Endometrial microvascular endothelial cells (primary cell): ENCODE results near the gene EIF5. TPM values are rescaled to one million over a fixed set of nuclear protein-coding genes. Genes with fewer than 3 reads are reported as not detected.

Experiments
- in situ Hi-C: cut with HindIII; loops from 2 replicates; pipeline ENCODE4 v1.10.0; 2017; ENCODE audit warnings: low sequenced_read_pairs, low pct_unique_long_range_greater_than_20kb; ENCODE audit errors: inconsistent ontology term
- total RNA-seq: library from RNA; depleted of rRNA; stranded (reverse); fragments of >200 nt; gene quantifications from one replicate; pipeline ENCODE4 v1.2.3, GENCODE V29; 2015; ENCODE audit errors: inconsistent ontology term

Gene EIF5
- total RNA-seq, 1 donor from 2014 or later = 278 TPM

DNA sequence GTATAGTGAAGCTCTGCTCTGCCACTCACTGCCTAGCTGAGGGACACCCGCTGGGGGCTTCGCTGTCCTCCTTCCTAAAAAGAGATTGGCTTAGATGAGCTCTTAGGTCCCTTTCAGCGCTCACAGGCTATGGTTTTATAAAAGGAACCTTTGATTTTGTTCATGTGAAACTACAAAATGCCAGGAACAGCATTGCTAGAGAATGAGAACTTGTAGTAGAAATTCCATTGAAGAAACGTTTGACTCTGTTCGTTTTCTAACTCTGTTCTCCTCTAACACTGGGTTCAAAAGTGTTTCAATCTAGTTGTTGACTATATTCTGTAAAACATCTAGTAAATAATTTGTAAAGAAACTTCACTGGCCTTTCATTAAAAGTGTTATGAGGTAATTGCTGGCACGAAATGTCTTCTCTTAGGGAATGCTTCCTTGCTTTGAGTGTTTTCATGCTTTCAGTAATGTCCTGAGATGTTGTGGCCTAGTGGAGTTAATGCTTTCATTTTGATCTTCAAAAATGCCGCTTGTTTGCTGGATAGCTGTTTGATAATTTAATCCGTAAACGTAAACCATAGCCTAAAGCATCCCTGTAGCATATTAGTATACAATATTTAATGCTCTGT, 52.8 kb downstream of the EIF5 start:
- in situ Hi-C loops = no loop called here

DNA sequence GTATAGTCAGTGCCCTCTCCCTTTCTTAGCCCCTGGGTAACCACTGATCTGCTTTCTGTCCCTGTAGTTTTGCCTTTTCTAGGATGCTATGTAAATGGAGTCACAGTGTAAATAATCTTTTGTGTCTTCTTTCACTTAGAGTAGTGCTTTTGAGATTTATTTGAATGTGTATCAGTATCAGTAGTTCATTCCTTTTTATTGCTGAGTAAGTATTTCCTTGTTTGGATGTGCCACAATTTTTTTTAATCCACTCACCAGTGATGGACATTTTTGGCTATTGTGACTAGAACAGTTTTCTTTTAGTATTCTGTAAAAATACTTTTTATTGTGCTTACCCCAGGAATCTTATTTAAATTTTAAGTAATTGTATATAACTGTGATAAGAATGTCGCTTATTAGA, 54.6 kb downstream of the EIF5 start:
- in situ Hi-C loops = no loop called here

- in situ Hi-C loops = no loop called here
Measured at GRCh38 chr14:103390605-103391004, 56.6 kb downstream of the EIF5 start.

- in situ Hi-C loops = no loop called here
Measured at GRCh38 chr14:103391048-103391447, 57.0 kb downstream of the EIF5 start.

GRCh38 chr14:103392106-103392505, 58.1 kb downstream of the EIF5 start:
- in situ Hi-C loops = no loop called here

DNA sequence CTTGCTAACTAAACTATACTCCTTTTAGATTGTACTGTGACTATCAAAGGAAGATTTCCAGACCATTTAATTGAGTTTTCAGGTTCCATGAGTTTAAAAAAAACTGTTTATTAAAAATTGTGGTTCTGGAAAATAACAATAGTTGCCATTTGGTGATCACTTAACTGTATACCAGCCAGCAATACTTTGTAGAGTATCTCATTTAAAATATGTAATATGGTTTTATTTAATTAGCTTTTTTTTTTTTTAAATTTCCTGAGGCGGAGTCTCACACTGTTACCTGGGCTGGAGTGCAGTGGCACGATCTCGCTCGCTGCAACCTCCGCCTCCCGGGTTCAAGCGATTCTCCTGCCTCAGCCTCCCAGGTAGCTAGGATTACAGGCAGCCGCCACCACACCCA, 58.5 kb downstream of the EIF5 start:
- in situ Hi-C loops = no loop called here

DNA sequence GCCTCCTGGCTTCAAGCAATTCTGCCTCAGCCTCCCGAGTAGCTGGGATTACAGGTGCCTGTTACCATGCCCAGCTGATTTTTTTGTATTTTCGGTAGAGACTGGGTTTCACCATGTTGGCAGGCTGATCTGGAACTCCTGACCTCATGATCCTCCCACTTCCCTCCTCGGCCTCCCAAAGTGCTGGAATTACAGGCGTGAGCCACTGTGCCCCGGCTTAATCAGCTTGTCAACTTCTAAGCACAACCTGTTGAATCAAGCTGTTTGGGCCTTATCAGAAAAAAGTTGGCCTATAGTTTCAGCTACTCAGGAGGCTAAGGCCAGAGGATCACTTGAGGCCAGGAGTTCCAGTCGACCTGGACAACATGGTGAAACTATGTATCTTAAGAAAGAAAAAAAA, 59.0 kb downstream of the EIF5 start:
- in situ Hi-C loops = no loop called here

DNA sequence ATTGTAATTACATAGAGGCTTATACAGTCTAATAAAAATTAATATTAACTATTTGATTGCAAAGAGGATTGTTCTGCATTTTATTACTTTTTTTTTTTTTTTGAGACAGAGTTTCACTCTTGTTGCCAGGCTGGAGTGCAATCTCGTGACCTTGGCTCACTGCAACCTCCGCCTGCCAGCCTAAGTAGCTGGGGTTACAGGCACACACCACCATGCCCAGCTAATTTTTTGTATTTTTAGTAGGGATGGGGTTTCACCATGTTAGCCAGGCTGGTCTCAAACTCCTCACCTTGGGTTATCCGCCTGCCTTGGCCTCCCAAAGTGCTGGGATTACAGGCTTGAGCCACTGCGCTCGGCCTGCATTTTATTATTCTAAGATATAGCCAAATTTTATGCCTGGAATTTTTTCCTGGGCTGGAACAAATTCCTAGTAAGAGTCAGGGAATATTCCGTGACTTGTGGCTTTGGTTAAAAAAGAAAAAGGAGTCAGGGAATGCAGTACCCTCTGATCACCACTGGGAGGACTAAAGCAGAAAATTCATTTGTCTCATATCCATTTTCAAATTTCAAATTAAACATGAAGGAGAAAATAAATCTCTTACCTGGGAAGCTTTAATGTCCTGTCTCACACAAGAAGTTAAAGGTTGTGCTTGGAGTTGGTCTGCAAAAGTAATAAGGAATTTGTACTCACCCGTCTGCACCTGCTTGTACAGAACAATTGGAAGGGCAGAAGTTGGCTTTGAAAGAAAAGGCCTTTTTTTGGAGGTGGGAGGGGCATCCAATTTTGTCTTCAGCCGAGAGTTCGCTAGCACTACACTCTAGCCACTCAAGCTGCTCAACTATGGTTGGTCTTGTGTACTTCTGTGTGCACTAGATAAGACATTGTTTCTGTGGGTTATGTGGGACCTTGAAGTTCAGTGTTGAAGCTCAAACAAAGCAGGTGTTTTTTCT, 59.9 kb downstream of the EIF5 start:
- in situ Hi-C loops = no loop called here

Other genes with a start within 250 kb of the EIF5 start
- gene EXOC3L4, start 239.5 kb upstream of the EIF5 start, total RNA-seq = not detected
- gene TNFAIP2, start 210.8 kb upstream of the EIF5 start, total RNA-seq = 46.3 TPM
- gene MARK3, start 51.2 kb downstream of the EIF5 start, total RNA-seq = 61.6 TPM
- gene CKB, start 188.6 kb downstream of the EIF5 start, total RNA-seq = not detected
- 10.3 TPM for gene TRMT61A, start 195.0 kb downstream of the EIF5 start, total RNA-seq
- gene BAG5, start 228.4 kb downstream of the EIF5 start, total RNA-seq = 16.4 TPM
- 28.1 TPM for gene COA8, start 228.7 kb downstream of the EIF5 start, total RNA-seq